C4-2B (cell line): Measurements from ENCODE around the gene SP100.

Source experiments
- H3K27ac ChIP-seq: fragments of 450-650 bp; 2 replicates; pipeline ENCODE4 v1.5.1; 2017
- ZFX ChIP-seq: fragments of 450-650 bp; IDR thresholded peaks from 2 replicates; pipeline ENCODE4 v1.6.1; 2017
- TF ChIP-seq, protein P1 (sequence below): fragments of 450-650 bp; conservative IDR thresholded peaks from 2 replicates; pipeline ENCODE4 v1.5.1; 2017; ENCODE audit warnings: mild to moderate bottlenecking

SP100 gene

DNA sequence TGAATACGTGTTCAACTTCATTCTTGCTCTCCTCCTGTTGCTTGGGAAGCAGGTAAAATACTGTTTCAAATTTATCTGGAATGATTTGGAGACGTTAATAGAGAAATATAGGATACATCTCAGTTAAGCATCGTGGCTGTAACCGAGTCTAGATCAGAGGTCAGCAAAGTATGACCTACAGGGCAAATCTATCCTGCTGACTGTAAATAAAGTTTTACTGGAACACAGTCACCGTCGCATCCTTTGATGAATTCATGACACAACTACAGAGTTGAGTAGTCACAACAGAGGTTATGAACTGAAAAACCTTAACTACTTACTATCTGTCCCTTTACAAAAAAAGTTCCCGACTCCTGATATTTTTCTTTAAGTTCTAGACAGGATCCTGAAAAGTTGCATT lies 86.6 kb downstream of the SP100 start:
- H3K27ac ChIP-seq = no peak overlapping the region
- no peak for TF ChIP-seq ZFX

DNA sequence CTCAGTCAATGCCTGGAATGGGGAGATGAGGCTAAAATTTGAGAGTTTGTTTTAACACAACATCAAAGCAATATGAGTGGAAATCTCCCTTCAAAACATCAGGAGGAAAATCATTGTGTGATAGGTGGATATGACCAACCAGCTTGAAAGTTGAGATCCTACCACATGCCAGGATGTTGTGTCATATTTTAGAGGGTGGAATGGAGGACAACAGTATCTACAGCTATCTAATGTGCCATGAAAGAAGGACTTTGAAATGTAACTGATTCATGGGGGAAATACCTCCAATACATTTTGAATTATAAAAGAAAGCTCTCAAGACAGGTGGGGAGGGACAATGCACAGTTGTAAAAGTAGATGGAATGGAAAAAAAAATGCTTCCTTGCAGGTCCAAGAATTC lies 87.8 kb downstream of the SP100 start:
- H3K27ac ChIP-seq = no peak overlapping the region
- TF ChIP-seq, protein P1, sequence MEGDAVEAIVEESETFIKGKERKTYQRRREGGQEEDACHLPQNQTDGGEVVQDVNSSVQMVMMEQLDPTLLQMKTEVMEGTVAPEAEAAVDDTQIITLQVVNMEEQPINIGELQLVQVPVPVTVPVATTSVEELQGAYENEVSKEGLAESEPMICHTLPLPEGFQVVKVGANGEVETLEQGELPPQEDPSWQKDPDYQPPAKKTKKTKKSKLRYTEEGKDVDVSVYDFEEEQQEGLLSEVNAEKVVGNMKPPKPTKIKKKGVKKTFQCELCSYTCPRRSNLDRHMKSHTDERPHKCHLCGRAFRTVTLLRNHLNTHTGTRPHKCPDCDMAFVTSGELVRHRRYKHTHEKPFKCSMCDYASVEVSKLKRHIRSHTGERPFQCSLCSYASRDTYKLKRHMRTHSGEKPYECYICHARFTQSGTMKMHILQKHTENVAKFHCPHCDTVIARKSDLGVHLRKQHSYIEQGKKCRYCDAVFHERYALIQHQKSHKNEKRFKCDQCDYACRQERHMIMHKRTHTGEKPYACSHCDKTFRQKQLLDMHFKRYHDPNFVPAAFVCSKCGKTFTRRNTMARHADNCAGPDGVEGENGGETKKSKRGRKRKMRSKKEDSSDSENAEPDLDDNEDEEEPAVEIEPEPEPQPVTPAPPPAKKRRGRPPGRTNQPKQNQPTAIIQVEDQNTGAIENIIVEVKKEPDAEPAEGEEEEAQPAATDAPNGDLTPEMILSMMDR = no peak
- TF ChIP-seq ZFX = no peak

DNA sequence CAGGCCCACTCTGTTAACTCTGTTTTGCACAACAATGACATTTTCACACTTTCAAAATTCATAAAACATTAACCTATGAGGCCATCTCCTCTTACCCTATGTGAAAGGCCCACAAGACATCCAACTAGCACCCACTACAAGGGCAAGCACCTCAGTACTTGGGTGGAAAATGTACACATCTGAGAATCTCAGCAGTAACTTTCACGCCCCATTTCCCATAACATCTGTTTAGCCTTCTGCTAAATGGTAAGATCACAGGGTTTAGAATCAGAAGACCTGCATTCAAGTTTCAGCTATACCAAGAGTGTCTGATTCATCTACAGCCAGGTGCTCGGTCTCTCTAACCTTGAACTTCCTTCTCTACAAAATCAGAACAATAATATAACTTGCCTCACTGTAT lies 89.2 kb downstream of the SP100 start:
- no peak overlapping the region for H3K27ac ChIP-seq
- no peak for TF ChIP-seq ZFX
- TF ChIP-seq, protein P1 = no peak

DNA sequence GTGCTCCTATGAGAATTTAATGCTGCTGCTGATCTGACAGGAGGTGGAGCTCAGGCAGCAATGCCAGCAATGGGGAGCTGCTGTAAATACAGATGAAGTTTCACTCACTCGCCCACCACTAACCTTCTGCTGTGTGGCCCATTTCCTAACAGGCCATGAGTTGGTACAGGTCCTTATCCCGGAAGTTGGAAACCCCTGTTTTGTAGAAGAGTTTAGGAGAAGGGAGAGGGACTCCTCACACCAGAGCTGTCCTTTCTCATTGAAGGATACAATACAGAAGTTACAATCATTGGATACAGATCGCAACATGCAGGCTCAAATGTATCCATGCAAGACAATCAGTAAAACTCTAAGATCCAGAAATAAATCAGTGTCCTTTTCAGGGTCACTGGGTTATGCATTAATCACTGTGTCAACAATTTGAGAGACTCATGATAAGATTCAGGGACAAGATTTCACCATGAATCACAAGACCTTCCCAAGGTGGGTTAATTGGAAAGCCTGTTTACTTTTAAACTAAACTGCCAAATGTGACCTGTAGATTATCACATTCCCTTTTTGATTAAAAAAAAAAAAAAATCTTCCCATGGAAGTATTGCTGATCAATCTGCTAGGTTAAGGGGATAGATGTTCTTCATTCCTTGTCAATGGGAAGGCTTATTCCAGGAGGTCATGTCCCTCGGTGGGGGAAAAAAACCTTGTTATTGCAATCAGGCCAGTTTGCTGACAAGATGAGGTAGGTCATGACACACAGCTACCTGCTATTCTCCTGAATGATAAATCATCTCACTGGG lies 97.2 kb downstream of the SP100 start:
- TF ChIP-seq, protein P1 = no peak
- no peak for TF ChIP-seq ZFX
- H3K27ac ChIP-seq = no peak overlapping the region

DNA sequence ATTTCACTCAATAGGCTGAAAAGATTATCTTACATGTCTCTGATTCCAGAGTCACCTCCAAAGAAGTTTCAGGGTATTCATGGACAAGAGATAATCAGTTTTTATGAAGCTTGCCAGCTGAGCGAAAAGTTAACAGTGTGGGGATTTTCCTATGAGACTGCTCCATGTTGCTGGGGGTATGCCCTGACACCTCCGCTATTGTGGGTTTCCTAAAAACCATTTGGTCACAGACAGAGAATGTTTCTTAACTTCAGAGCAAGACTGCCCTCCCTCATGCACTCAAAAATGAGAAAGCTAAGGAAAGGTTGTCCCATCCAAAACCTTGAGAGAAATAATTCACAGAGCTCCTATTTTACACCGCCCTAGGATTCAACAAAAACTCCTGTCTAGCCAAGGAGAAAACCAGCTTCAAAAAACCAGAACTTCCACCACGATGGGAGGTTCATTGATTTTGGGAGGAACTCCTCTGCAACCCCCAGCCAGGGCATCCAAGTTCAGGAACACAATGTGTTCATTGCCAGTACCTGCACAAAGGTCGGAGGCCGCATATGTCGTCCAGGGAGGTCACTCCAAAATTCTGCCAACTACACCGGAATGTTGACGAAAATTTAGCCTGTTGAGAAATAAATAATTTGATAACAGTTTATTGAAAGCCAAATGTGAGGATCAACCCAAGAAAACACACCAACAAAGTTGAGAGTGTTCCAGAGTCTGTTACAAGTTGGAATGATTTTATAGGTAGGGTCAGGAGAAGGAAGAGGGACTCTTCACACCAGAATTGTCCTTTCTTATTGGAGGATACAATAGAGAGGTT lies 104.3 kb downstream of the SP100 start:
- H3K27ac ChIP-seq = no peak overlapping the region
- no peak for TF ChIP-seq ZFX
- TF ChIP-seq, protein P1 = no peak

DNA sequence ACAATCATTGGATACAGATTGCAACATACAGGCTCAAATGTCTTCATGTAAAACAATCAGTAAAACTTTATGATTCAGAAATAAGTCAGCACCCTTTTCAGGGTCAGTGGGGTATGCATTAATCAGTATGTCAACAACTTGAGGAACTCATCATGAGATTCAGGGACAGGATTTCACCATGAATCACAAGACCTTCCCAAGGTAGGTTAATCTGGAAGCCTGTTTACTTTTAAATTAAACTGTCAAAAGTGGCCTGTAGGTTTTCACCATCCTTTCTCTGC lies 104.8 kb downstream of the SP100 start:
- TF ChIP-seq, protein P1 = no peak
- no peak for TF ChIP-seq ZFX
- H3K27ac ChIP-seq = no peak overlapping the region

DNA sequence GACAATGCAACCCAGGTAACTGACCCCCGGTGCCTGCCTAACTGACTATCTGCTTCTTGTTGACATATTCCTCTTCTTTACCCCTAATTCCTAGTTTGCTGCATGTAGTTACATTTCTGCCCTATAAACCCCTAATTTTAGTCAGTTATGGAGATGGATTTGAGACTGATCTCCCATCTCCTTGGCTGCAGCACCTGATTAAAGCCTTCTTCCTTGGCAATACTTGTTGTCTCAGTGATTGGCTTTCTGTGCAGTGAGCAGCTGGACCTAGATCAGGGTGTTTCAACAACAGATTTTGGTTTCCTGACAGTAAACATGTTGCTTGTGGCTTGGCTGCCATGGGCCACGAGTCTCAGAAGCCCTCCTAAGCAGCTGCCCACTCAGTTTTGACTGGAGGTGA lies 105.4 kb downstream of the SP100 start:
- H3K27ac ChIP-seq = no peak overlapping the region
- TF ChIP-seq, protein P1 = no peak
- no peak for TF ChIP-seq ZFX
